HEK293 (cell line): Measurements from ENCODE around the gene C16orf92.
A peak's percentile ranks its signal among the peaks of the same experiment; 100 is the strongest.

ENCODE experiments used
- ATF2 ChIP-seq: fragments of 450-650 bp; formaldehyde crosslinking; IDR thresholded peaks from 2 replicates; pipeline ENCODE4 v1.5.1; 2016; ENCODE audit warnings: missing biosample characterization, missing genetic modification characterization, low read depth
- BCL11A ChIP-seq: fragments of 450-650 bp; formaldehyde crosslinking; IDR thresholded peaks from 2 replicates; pipeline ENCODE4 v1.5.1; 2016; ENCODE audit warnings: low read depth, missing biosample characterization, missing genetic modification characterization
- BCL11B ChIP-seq: fragments of 450-650 bp; formaldehyde crosslinking; IDR thresholded peaks from 2 replicates; pipeline ENCODE4 v1.5.1; 2016; ENCODE audit warnings: low read depth, missing biosample characterization, missing genetic modification characterization
- GLI2 ChIP-seq: fragments of 450-650 bp; formaldehyde crosslinking; IDR thresholded peaks from 2 replicates; pipeline ENCODE4; 2017; ENCODE audit warnings: missing biosample characterization, missing genetic modification characterization, low read depth, borderline replicate concordance
- RBAK ChIP-seq: fragments of 450-650 bp; formaldehyde crosslinking; IDR thresholded peaks from 2 replicates; pipeline ENCODE4 v1.5.1; 2016; ENCODE audit warnings: missing biosample characterization, missing genetic modification characterization
- SCRT2 ChIP-seq: fragments of 450-650 bp; formaldehyde crosslinking; IDR thresholded peaks from 2 replicates; pipeline ENCODE4 v1.5.1; 2016; ENCODE audit warnings: missing biosample characterization, missing genetic modification characterization
- SP3 ChIP-seq: fragments of 450-650 bp; formaldehyde crosslinking; IDR thresholded peaks from 2 replicates; pipeline ENCODE4 v1.5.1; 2016; ENCODE audit warnings: missing biosample characterization, missing genetic modification characterization
- ZBTB1 ChIP-seq: fragments of 450-650 bp; formaldehyde crosslinking; IDR thresholded peaks from 2 replicates; pipeline ENCODE4 v1.5.1; 2016; ENCODE audit warnings: missing biosample characterization, missing genetic modification characterization
- ZBTB10 ChIP-seq: fragments of 450-650 bp; formaldehyde crosslinking; IDR thresholded peaks from 2 replicates; pipeline ENCODE4 v1.5.1; 2016; ENCODE audit warnings: missing biosample characterization, missing genetic modification characterization
- ZBTB6 ChIP-seq: fragments of 450-650 bp; formaldehyde crosslinking; IDR thresholded peaks from 2 replicates; pipeline ENCODE4 v1.5.1; 2017; ENCODE audit warnings: missing biosample characterization, missing genetic modification characterization
- ZFHX2 ChIP-seq: fragments of 450-650 bp; formaldehyde crosslinking; conservative IDR thresholded peaks from 2 replicates; pipeline ENCODE4 v1.5.1; 2016; ENCODE audit warnings: missing biosample characterization, missing genetic modification characterization
- ZFP37 ChIP-seq: fragments of 450-650 bp; formaldehyde crosslinking; IDR thresholded peaks from 2 replicates; pipeline ENCODE4 v1.5.1; 2016; ENCODE audit warnings: missing biosample characterization, missing genetic modification characterization
- ZNF112 ChIP-seq: fragments of 450-650 bp; formaldehyde crosslinking; IDR thresholded peaks from 2 replicates; pipeline ENCODE4 v1.5.0; 2017; ENCODE audit warnings: missing biosample characterization, missing genetic modification characterization
- ZNF114 ChIP-seq: fragments of 450-650 bp; formaldehyde crosslinking; IDR thresholded peaks from 2 replicates; pipeline ENCODE4 v1.5.0; 2017; ENCODE audit warnings: missing biosample characterization, missing genetic modification characterization
- ZNF148 ChIP-seq: fragments of 450-650 bp; formaldehyde crosslinking; IDR thresholded peaks from 2 replicates; pipeline ENCODE4 v1.5.0; 2017; ENCODE audit warnings: missing biosample characterization, missing genetic modification characterization, borderline replicate concordance
- ZNF157 ChIP-seq: fragments of 450-650 bp; formaldehyde crosslinking; IDR thresholded peaks from 2 replicates; pipeline ENCODE4 v1.5.1; 2016; ENCODE audit warnings: missing biosample characterization, missing genetic modification characterization
- ZNF169 ChIP-seq: fragments of 450-650 bp; formaldehyde crosslinking; IDR thresholded peaks from 2 replicates; pipeline ENCODE4 v1.5.1; 2016; ENCODE audit warnings: missing biosample characterization, missing genetic modification characterization
- ZNF18 ChIP-seq: fragments of 450-650 bp; formaldehyde crosslinking; IDR thresholded peaks from 2 replicates; pipeline ENCODE4 v1.5.1; 2016; ENCODE audit warnings: missing biosample characterization, missing genetic modification characterization
- ZNF184 ChIP-seq: fragments of 450-650 bp; IDR thresholded peaks from 2 replicates; pipeline ENCODE4 v1.5.1; 2018; ENCODE audit warnings: missing biosample characterization, mild to moderate bottlenecking, missing genetic modification characterization
- ZNF221 ChIP-seq: fragments of 450-650 bp; formaldehyde crosslinking; IDR thresholded peaks from 2 replicates; pipeline ENCODE4 v1.5.1; 2017; ENCODE audit warnings: missing biosample characterization, missing genetic modification characterization, borderline replicate concordance
- ZNF398 ChIP-seq: fragments of 450-650 bp; formaldehyde crosslinking; IDR thresholded peaks from 2 replicates; pipeline ENCODE4 v1.5.1; 2017; ENCODE audit warnings: missing biosample characterization, missing genetic modification characterization
- ZNF596 ChIP-seq: fragments of 450-650 bp; IDR thresholded peaks from 2 replicates; pipeline ENCODE4 v1.5.0; 2018; ENCODE audit warnings: missing biosample characterization, mild to moderate bottlenecking, missing genetic modification characterization, moderate library complexity
- ZSCAN4 ChIP-seq: fragments of 450-650 bp; formaldehyde crosslinking; IDR thresholded peaks from 2 replicates; pipeline ENCODE4 v1.5.1; 2017; ENCODE audit warnings: missing biosample characterization, missing genetic modification characterization

The C16orf92 gene

GRCh38 chr16:30052671-30053372, 29.8 kb downstream of the C16orf92 start (continued):
- TF ChIP-seq ZNF112 (tag by site-specific recombination), result no peak
- no peak for TF ChIP-seq ZNF221
- TF ChIP-seq ZBTB6, result peak; percentile 63; the same call in 1 of the 2 replicates
- TF ChIP-seq BCL11B (tag by site-specific recombination), result peak; percentile 11; the same call in 1 of the 2 replicates
- peak; percentile 84 for TF ChIP-seq RBAK (tag by site-specific recombination)
- no peak for TF ChIP-seq ZNF169 (tag by site-specific recombination)
- TF ChIP-seq ZBTB1 (tag by site-specific recombination), result peak; percentile 81; the same call in 1 of the 2 replicates
- 0 out of 2 replicates have a peak, but pooled peaks have one; percentile 13 for TF ChIP-seq BCL11A (tag by site-specific recombination)
- no peak for TF ChIP-seq ZBTB10 (tag by site-specific recombination)
- TF ChIP-seq ZNF184, result peak; percentile 76
- TF ChIP-seq ZFHX2, result peak; percentile 50
- TF ChIP-seq SP3 (tag by site-specific recombination), result peak; percentile 90
- peak; percentile 63 for TF ChIP-seq SCRT2 (tag by site-specific recombination)
- no peak for TF ChIP-seq ZNF157
- peak; percentile 54; the same call in 1 of the 2 replicates for TF ChIP-seq ZNF18
- TF ChIP-seq ZNF148, result no peak
- TF ChIP-seq ZNF596, result no peak
- no peak; the same call in 1 of the 2 replicates for TF ChIP-seq GLI2 (tag by site-specific recombination)
- peak; percentile 55; the same call in 1 of the 2 replicates for TF ChIP-seq ZSCAN4 (tag by site-specific recombination)
- no peak for TF ChIP-seq ZNF114 (tag by site-specific recombination)
- TF ChIP-seq ATF2 (tag by site-specific recombination), result no peak
- TF ChIP-seq ZNF398 (tag by site-specific recombination), result peak; percentile 91
- TF ChIP-seq ZFP37, result peak; percentile 83
